ENCODE measurements around the gene DPYD.

The DPYD gene

DNA sequence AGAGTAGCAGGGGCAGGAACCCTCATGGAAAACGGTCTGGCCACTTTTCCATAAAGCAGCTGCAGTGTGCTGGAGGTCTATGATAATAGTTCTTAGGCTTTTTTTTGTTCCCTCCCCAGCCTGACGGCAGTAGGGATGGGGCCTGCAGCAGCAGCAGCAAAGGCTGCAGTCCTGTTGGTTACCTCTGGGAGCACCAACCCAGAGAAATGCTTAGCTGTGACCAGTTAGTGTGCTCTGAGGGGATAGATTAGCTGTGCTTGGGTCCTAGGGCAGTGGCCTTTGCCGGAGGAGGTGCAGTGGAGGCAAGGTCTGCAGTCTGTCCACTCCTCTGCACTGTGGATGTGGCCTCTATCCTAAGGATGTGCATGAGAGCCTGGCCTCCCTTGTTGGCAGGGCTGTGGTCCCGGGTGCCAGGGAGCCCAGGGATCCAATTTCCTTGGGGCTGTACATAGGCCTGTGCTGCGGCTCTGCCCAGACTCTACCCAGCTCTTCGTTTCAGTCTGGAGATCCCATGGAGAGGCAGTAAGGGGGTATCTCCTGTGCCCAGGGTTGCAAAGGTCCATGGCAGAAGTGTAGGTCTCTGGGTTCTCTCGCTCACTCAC is 876.6 kb downstream of the DPYD start:
- no peak for DNase-seq (ENCODE audit: low spot score)

DNA sequence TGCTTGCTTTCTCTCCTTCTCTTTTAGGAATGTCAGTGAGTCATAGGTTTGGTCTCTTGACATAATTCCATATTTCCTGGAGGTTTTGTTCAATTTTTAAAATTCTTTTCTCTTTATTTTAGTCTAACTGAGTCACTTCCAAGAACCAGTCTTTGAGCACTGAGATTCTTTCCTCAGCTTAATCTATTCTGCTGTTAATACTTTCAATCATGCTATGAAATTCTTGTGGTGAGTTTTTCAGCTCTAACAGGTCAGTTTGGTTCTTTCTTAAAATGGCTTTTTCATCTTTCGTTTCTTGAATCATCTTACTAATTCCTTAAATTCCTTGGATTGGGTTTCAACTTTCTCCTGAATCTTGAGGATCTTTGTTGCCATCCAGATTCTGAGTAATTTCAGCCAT is 878.3 kb downstream of the DPYD start:
- DNase-seq (ENCODE audit: low spot score) = no peak

DNA sequence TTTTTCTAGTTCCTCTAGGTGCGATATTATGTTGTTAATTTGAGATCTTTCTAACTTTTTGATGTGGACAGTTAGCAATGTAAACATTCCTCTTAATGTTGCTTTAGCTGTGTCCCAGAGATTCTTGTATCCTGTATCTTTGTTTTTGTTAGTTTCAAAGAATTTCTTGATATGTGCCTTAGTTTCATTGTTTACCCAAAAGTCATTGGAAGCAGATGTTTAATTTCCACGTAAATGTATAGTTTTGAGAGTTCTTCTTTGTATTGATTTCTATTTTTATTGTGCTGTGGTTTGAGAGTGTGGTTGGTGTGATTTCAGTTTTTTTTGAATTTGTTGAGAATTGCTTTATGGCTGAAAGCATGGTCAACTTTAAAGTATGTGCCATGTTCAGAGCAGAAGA is 879.8 kb downstream of the DPYD start:
- DNase-seq (ENCODE audit: low spot score) = no peak

DNA sequence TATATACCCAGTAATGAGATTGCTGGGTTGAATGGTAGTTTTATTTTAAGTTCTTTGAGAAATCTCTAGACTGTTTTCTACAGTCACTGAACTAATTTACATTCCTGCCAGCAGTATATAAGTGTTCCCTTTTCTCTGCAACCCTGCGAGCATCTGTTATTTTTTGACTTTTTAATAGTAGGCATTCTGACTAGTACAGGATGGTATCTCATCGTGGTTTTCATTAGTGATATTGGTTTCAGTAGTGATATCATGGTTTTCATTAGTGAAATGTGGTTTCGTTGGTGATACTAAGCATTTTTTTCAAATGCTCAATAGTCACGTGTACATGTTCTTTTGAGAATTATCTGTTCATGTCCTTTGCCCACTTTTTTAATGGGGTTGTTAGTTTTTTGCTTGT is 882.4 kb downstream of the DPYD start:
- no peak for DNase-seq (ENCODE audit: low spot score)

DNA sequence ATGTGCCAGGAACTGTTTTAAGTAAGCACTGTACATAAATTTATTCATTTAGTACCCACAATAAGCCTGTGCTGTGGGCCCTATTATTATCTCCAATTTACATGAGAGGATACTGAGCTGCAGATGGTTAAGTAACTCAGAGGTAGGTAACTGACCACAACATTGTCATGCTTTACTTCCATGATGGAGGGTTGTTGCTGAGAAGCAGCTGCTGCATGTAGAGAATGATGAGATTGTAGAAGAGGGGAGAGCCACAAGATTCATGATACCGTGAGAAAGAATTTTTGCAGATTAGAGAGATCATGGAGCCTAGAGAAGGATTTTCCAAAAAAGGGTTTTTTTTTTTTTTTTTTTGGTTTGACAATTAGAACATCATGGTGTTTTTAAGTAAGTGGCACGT is 886.2 kb downstream of the DPYD start:
- no peak for DNase-seq (ENCODE audit: low spot score)

DNA sequence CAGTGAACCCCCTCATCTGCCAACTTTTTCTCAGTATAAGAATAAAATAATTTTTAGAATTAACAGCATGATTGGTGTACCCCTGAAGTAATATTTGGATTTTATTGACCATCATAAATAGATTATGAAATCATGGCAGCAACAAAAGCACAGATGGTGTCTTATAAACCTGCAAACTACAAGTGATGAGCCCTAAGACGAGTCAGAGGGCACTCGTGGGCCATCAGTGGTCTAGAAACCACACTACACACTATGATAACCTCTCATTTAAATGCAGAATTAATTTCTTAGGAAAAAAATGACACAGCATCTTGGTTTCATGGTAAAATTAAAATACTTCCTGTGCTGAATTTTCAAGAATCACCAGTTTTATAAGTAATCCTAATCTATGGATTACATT is 886.9 kb downstream of the DPYD start:
- DNase-seq (ENCODE audit: low spot score) = no peak
